ENCODE results near the gene AGBL1. TPM values are rescaled to one million over a fixed set of nuclear protein-coding genes. Genes with fewer than 3 reads are reported as not detected.

Gene AGBL1
- total and polyA plus RNA-seq, 4 donors = not detected

DNA sequence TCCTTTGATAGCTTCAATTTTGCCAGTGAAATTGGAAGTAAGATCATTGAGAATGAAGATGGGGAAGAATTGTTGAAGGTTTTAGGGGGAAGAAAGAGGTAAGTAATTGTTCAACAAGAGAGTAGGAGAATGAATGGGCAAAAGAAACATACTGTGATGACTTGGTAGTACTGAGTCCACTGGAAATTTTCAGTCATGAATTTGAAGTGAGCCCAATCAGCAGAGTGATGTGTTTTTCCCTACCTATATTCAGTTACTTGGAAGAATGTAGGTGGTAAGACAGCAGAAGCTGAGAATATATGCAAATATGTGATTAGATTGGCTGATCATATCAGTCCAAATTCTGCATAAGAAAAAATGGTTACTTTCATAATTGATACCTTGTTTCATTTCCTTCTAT lies 569.6 kb downstream of the AGBL1 start (continued):
- TF ChIP-seq, protein P1, sequence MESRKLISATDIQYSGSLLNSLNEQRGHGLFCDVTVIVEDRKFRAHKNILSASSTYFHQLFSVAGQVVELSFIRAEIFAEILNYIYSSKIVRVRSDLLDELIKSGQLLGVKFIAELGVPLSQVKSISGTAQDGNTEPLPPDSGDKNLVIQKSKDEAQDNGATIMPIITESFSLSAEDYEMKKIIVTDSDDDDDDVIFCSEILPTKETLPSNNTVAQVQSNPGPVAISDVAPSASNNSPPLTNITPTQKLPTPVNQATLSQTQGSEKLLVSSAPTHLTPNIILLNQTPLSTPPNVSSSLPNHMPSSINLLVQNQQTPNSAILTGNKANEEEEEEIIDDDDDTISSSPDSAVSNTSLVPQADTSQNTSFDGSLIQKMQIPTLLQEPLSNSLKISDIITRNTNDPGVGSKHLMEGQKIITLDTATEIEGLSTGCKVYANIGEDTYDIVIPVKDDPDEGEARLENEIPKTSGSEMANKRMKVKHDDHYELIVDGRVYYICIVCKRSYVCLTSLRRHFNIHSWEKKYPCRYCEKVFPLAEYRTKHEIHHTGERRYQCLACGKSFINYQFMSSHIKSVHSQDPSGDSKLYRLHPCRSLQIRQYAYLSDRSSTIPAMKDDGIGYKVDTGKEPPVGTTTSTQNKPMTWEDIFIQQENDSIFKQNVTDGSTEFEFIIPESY (IDR thresholded peaks at IDR 0.05) = no peak
- no peak for TF ChIP-seq HNF4G (IDR thresholded peaks at IDR 0.05)

DNA sequence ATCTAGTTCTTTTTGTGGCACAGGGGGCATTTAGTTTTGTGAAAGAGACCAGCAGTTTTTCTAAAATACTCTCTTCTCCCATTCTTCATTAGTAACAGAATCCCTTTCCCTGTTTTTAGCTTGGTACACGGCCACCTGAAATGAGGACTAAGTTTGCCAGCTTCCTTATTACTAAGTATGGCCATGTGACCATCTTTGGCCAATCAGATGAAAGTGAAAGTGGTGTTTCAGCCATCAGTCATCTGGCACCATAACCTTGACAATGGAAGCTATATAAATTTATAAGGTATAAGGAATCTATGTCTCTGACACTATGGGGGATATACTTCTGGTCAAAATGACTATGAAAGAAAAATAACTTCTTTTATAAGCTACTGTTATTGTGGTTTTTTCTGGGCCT lies 570.4 kb downstream of the AGBL1 start:
- 56% methylated on average over 1 of the region's 1 CpG for WGBS
- TF ChIP-seq FOXA2 (IDR thresholded peaks at IDR 0.05) (no peak), EGR1 (IDR thresholded peaks at IDR 0.05; ENCODE audit: low read depth in 2 of 2) (no peak), HNF4G (IDR thresholded peaks at IDR 0.05) (no peak), YY1 (IDR thresholded peaks at IDR 0.05) (no peak), TAF1 (conservative IDR thresholded peaks at IDR 0.05) (no peak), JUND (IDR thresholded peaks at IDR 0.05) (no peak), NR2F2 (IDR thresholded peaks at IDR 0.05) (no peak), SP1 (IDR thresholded peaks at IDR 0.05) (no peak), RAD21 (IDR thresholded peaks at IDR 0.05) (no peak), HNF4A (conservative IDR thresholded peaks at IDR 0.05) (no peak), RXRA (IDR thresholded peaks at IDR 0.05) (no peak), FOXA1 (IDR thresholded peaks at IDR 0.05) (no peak), GABPA (IDR thresholded peaks at IDR 0.05 in 1 of 2, conservative IDR thresholded peaks at IDR 0.05 in 1 of 2) (no peak)
- TF ChIP-seq, protein P2, sequence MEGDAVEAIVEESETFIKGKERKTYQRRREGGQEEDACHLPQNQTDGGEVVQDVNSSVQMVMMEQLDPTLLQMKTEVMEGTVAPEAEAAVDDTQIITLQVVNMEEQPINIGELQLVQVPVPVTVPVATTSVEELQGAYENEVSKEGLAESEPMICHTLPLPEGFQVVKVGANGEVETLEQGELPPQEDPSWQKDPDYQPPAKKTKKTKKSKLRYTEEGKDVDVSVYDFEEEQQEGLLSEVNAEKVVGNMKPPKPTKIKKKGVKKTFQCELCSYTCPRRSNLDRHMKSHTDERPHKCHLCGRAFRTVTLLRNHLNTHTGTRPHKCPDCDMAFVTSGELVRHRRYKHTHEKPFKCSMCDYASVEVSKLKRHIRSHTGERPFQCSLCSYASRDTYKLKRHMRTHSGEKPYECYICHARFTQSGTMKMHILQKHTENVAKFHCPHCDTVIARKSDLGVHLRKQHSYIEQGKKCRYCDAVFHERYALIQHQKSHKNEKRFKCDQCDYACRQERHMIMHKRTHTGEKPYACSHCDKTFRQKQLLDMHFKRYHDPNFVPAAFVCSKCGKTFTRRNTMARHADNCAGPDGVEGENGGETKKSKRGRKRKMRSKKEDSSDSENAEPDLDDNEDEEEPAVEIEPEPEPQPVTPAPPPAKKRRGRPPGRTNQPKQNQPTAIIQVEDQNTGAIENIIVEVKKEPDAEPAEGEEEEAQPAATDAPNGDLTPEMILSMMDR (IDR thresholded peaks at IDR 0.05; ENCODE audit: low read depth, low read length, missing input control) = no peak
- TF ChIP-seq, protein P3, sequence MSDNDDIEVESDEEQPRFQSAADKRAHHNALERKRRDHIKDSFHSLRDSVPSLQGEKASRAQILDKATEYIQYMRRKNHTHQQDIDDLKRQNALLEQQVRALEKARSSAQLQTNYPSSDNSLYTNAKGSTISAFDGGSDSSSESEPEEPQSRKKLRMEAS (IDR thresholded peaks at IDR 0.05) = no peak
- TF ChIP-seq, protein P4, sequence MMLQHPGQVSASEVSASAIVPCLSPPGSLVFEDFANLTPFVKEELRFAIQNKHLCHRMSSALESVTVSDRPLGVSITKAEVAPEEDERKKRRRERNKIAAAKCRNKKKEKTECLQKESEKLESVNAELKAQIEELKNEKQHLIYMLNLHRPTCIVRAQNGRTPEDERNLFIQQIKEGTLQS (IDR thresholded peaks at IDR 0.05) = no peak
- TF ChIP-seq, protein P5, sequence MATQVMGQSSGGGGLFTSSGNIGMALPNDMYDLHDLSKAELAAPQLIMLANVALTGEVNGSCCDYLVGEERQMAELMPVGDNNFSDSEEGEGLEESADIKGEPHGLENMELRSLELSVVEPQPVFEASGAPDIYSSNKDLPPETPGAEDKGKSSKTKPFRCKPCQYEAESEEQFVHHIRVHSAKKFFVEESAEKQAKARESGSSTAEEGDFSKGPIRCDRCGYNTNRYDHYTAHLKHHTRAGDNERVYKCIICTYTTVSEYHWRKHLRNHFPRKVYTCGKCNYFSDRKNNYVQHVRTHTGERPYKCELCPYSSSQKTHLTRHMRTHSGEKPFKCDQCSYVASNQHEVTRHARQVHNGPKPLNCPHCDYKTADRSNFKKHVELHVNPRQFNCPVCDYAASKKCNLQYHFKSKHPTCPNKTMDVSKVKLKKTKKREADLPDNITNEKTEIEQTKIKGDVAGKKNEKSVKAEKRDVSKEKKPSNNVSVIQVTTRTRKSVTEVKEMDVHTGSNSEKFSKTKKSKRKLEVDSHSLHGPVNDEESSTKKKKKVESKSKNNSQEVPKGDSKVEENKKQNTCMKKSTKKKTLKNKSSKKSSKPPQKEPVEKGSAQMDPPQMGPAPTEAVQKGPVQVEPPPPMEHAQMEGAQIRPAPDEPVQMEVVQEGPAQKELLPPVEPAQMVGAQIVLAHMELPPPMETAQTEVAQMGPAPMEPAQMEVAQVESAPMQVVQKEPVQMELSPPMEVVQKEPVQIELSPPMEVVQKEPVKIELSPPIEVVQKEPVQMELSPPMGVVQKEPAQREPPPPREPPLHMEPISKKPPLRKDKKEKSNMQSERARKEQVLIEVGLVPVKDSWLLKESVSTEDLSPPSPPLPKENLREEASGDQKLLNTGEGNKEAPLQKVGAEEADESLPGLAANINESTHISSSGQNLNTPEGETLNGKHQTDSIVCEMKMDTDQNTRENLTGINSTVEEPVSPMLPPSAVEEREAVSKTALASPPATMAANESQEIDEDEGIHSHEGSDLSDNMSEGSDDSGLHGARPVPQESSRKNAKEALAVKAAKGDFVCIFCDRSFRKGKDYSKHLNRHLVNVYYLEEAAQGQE (IDR thresholded peaks at IDR 0.05) = no peak
- TF ChIP-seq, protein P1 (IDR thresholded peaks at IDR 0.05) = no peak
- H3K4me1 ChIP-seq (ENCODE audit: control insufficient read depth in 4 of 4, insufficient read depth in 4 of 4, low read length in 3 of 4) = no peaks in the 10 kb centered on the region
- no peaks in the 10 kb centered on the region for H3K36me3 ChIP-seq (ENCODE audit: control insufficient read depth in 4 of 4, insufficient read depth in 3 of 4, low read depth in 1 of 4, low read length in 3 of 4)
- H3K4me3 ChIP-seq (ENCODE audit: low read depth in 1 of 3, low read length in 3 of 3) = no peak overlapping the region
- no peak overlapping the region for H3K9ac ChIP-seq (ENCODE audit: low read depth in 1 of 2, low read length in 2 of 2)
- DNase-seq (ENCODE audit: low spot score) = no peak
- no peak overlapping the region for H3K27ac ChIP-seq (ENCODE audit: low read depth in 1 of 2, low read length in 2 of 2)
- peaks cover 0 to 3% (median 0%) of the 10 kb centered on the region in 4 donors for H3K9me3 ChIP-seq (ENCODE audit: control insufficient read depth in 4 of 4, low read length in 3 of 4)
- H3K27me3 ChIP-seq (ENCODE audit: control insufficient read depth in 4 of 4, insufficient read depth in 4 of 4, low read length in 3 of 4) = peaks cover 0 to 3% (median 0%) of the 10 kb centered on the region in 4 donors
